Fibroblast of the aortic adventitia (primary cell): Measurements from ENCODE around the gene FER1L5. TPM values are rescaled to one million over a fixed set of nuclear protein-coding genes. Genes with fewer than 3 reads are reported as not detected.

Source experiments
- DNase-seq: peaks from one replicate; pipeline ENCODE4 v3.0.0-alpha.2; 2010; ENCODE audit warnings: low read depth
- H3K4me3 ChIP-seq: 2 replicates; pipeline ENCODE4 v1.5.1; 2011; ENCODE audit warnings: low read depth, mild to moderate bottlenecking, control low read depth, low read length, moderate library complexity
- CTCF ChIP-seq: IDR thresholded peaks from 2 replicates; pipeline ENCODE4 v1.5.1; 2011; ENCODE audit warnings: mild to moderate bottlenecking, low read length, control low read depth, inconsistent platforms; ENCODE audit not compliant: insufficient read depth
- total RNA-seq: library from RNA; depleted of rRNA; stranded (reverse); fragments of >200 nt; gene quantifications from 2 replicates; pipeline ENCODE4 v1.2.3, GENCODE V29; 2012; ENCODE audit warnings: low replicate concordance

Gene FER1L5
- total RNA-seq, 1 donor, result 0.18 TPM

- no peak for DNase-seq
- no peak for TF ChIP-seq CTCF
- no peak overlapping the region for H3K4me3 ChIP-seq
Observed at GRCh38 chr2:96602330-96602823, 40.2 kb upstream of the FER1L5 start.

GRCh38 chr2:96604104-96604503, 38.5 kb upstream of the FER1L5 start:
- peak; percentile 41 for TF ChIP-seq CTCF
- DNase-seq, result no peak
- H3K4me3 ChIP-seq, result no peak overlapping the region

- DNase-seq, result no peak
- H3K4me3 ChIP-seq, result no peak overlapping the region
- no peak for TF ChIP-seq CTCF
Observed at GRCh38 chr2:96608469-96609455, 33.8 kb upstream of the FER1L5 start.

- no peak for DNase-seq
- no peak for TF ChIP-seq CTCF
Observed at GRCh38 chr2:96616128-96616527, 26.4 kb upstream of the FER1L5 start.

GRCh38 chr2:96616535-96616934, 26.0 kb upstream of the FER1L5 start:
- no peak overlapping the region for H3K4me3 ChIP-seq
- TF ChIP-seq CTCF, result no peak
- DNase-seq, result no peak

More at GRCh38 chr2:96616128-96616527, 26.4 kb upstream of the FER1L5 start:
- H3K4me3 ChIP-seq, result no peak overlapping the region

- TF ChIP-seq CTCF, result no peak
- DNase-seq, result no peak
- no peak overlapping the region for H3K4me3 ChIP-seq
Observed at GRCh38 chr2:96617012-96617411, 25.6 kb upstream of the FER1L5 start.
